Activated CD4-positive, alpha-beta memory T cell treated with anti-CD3 and anti-CD28 coated beads for 36 hours (primary cell): Measurements from ENCODE around the gene SLC25A10. TPM values are rescaled to one million over a fixed set of nuclear protein-coding genes. Genes with fewer than 3 reads are reported as not detected.

Experiments used
- CTCF ChIA-PET: fragments of 350-600 bp; sonication (Branson Sonifier 250); formaldehyde crosslinking; loops from one replicate; lab custom pipeline; 2021; ENCODE audit warnings: antibody characterized with exemption, inconsistent platforms; lab: Charles Lee
- POLR2A ChIA-PET: fragments of 350-600 bp; sonication (Branson Sonifier 250); formaldehyde crosslinking; loops from one replicate; lab custom pipeline; 2021; ENCODE audit warnings: antibody characterized with exemption; lab: Charles Lee
- DNase-seq: peaks from one replicate; pipeline ENCODE4 v3.0.0-alpha.2; 2020
- H3K27ac Mint-ChIP-seq: one replicate; pipeline ENCODE4 v1.8.0; 2021; ENCODE audit warnings: mixed read lengths
- H3K27me3 Mint-ChIP-seq: one replicate; pipeline ENCODE4 v1.8.0; 2021; ENCODE audit warnings: mixed read lengths
- H3K36me3 Mint-ChIP-seq: one replicate; pipeline ENCODE4 v1.8.0; 2021; ENCODE audit warnings: mixed read lengths
- H3K4me1 Mint-ChIP-seq: one replicate; pipeline ENCODE4 v1.8.0; 2021; ENCODE audit warnings: low read depth, mixed read lengths
- H3K4me3 Mint-ChIP-seq: one replicate; pipeline ENCODE4 v1.8.0; 2021; ENCODE audit warnings: mild to moderate bottlenecking, mixed read lengths
- H3K9me3 Mint-ChIP-seq: one replicate; pipeline ENCODE4 v1.8.0; 2021; ENCODE audit warnings: mixed read lengths
- intact Hi-C: fragments of 100-400 bp; cut with micrococcal nuclease; formaldehyde crosslinking; loops from one replicate; pipeline ENCODE4 v1.15.1; 2023
- total RNA-seq, 2 experiments: library from RNA; stranded (reverse); gene quantifications; one replicate each; pipeline ENCODE4 v1.2.3, GENCODE V29; 2021

Gene SLC25A10
- total RNA-seq, 2 experiments from 2014 or later = 25.1 to 25.7 TPM

DNA sequence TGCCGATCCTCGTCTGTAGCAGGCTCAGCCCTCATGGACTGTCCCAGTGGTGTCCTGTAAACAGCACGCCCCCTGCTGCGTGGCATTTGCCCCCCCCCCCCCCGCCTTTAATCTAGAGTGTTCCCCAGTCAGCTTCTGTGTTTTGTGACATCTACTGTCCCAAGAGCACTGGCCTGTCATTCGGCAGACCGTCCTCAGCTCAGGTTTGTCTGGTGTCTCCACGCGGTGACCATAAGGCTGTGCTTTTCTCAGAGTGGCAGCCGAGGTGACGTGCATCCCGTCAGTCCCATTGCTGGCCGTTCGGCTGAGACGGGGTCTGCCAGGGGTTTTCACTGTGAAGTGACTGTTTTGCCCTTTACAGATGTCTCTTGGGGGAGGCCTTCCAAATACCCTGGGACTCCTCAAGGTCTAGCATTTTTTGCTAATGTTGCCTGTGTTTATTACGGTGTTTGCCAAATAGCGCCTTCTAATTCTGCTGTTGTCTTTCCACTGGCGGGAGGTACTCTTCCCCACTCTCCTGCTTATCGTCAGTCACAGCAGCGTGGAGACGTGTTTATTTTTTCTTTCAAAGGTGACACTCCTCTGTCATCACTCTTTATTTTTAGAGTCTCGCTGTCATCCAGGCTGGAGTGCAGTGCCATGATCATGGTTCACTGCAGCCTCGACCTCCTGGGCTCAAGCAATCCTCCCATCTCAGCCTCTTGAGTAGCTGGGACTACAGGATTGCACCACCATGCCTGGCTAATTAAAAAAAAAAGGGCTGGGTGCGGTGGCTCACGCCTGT is 14.6 kb upstream of the SLC25A10 start:
- Mint-ChIP-seq H3K27me3 (no peaks in the 10 kb centered on the region), H3K36me3 (peaks cover 22% of the 10 kb centered on the region), H3K27ac (no peak overlapping the region), H3K9me3 (no peaks in the 10 kb centered on the region), H3K4me1 (peaks cover 22% of the 10 kb centered on the region), H3K4me3 (no peak overlapping the region)
- intact Hi-C loops = no loop called here
- DNase-seq = no peak
- ChIA-PET CTCF (no interaction called here), POLR2A (no interaction called here)

DNA sequence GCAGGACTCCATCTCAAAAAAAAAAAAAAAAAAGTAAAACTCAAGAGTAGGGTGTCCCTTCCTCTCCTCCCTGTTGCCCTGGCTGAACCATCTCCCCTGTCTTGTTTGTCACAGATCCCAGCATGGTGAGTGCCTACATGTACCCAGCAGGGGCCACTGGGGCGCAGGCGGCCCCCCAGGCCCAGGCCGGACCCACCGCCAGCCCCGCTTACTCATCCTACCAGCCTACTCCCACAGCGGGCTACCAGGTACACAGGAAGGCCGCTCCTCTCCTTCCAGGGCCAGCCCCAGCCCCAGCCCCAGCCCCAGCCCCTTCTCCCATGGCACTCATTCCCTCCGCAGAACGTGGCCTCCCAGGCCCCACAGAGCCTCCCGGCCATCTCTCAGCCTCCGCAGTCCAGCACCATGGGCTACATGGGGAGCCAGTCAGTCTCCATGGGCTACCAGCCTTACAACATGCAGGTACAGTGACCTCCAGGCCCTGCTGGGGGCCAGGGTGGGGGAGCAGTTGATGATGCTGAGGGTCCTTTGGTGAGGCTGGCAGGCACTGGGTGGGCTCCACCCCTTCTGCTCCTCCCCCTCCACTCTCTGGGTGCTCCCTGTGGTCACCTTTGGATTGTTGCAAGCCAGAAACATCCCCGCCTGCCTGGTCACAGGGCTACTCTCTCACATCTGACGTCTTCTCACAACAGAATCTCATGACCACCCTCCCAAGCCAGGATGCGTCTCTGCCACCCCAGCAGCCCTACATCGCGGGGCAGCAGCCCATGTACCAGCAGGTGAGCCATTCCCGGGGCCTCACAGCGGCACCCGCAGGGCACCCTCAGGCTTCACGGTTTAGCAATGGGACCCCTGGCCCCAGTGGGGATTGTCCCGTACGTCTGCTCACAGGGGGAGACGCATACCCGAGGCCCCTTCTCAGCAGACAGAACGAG is 11.5 kb upstream of the SLC25A10 start:
- ChIA-PET POLR2A (interaction anchor here (1.6 to 5.5 kb wide), 2 partner anchors 17 to 174 kb away, joined by 3 to 54 read pairs; partner anchors contain the start of genes ARL16 and HGS), CTCF (interaction anchor here (1.2 to 1.5 kb wide), 2 partner anchors 11 to 25 kb away, joined by 3 read pairs; no protein-coding TSS in a partner anchor)
- Mint-ChIP-seq H3K27me3 (no peaks in the 10 kb centered on the region), H3K4me1 (peaks cover 31% of the 10 kb centered on the region), H3K9me3 (no peaks in the 10 kb centered on the region), H3K27ac (no peak overlapping the region), H3K4me3 (no peak overlapping the region), H3K36me3 (peaks cover 33% of the 10 kb centered on the region)
- intact Hi-C loops = no loop called here
- no peak for DNase-seq

DNA sequence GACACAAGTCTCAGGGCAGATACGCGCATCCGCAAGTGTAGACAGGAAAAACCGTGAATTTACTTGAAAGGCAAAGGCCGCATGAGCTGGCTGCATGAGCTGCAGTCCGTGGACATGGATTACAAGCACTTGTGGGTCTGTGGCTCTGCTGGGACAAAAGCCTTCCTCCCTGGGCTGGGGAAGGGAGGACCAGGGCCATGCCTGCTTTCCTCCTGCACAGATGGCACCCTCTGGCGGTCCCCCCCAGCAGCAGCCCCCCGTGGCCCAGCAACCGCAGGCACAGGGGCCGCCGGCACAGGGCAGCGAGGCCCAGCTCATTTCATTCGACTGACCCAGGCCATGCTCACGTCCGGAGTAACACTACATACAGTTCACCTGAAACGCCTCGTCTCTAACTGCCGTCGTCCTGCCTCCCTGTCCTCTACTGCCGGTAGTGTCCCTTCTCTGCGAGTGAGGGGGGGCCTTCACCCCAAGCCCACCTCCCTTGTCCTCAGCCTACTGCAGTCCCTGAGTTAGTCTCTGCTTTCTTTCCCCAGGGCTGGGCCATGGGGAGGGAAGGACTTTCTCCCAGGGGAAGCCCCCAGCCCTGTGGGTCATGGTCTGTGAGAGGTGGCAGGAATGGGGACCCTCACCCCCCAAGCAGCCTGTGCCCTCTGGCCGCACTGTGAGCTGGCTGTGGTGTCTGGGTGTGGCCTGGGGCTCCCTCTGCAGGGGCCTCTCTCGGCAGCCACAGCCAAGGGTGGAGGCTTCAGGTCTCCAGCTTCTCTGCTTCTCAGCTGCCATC is 10.6 kb upstream of the SLC25A10 start:
- Mint-ChIP-seq H3K9me3 (no peaks in the 10 kb centered on the region), H3K4me1 (peaks cover 31% of the 10 kb centered on the region), H3K4me3 (peak overlapping the region; percentile 94), H3K36me3 (peaks cover 36% of the 10 kb centered on the region), H3K27ac (peak overlapping the region; percentile 92), H3K27me3 (no peaks in the 10 kb centered on the region)
- CTCF ChIA-PET = interaction anchor here (0.7 to 2.3 kb wide), 6 partner anchors 10 to 168 kb away, joined by 3 to 13 read pairs (median 3); partner anchors contain the start of genes ARL16 and HGS
- POLR2A ChIA-PET = interaction anchor here (0.7 to 5.5 kb wide), 5 partner anchors 8 to 173 kb away, joined by 3 to 54 read pairs (median 8); partner anchors contain the start of genes ARL16 and HGS
- intact Hi-C loops = loop anchor here (2.0 kb wide), 1 partner anchor 17 kb away; the partner anchor contains the start of gene HGS
- DNase-seq = peak; percentile 42

DNA sequence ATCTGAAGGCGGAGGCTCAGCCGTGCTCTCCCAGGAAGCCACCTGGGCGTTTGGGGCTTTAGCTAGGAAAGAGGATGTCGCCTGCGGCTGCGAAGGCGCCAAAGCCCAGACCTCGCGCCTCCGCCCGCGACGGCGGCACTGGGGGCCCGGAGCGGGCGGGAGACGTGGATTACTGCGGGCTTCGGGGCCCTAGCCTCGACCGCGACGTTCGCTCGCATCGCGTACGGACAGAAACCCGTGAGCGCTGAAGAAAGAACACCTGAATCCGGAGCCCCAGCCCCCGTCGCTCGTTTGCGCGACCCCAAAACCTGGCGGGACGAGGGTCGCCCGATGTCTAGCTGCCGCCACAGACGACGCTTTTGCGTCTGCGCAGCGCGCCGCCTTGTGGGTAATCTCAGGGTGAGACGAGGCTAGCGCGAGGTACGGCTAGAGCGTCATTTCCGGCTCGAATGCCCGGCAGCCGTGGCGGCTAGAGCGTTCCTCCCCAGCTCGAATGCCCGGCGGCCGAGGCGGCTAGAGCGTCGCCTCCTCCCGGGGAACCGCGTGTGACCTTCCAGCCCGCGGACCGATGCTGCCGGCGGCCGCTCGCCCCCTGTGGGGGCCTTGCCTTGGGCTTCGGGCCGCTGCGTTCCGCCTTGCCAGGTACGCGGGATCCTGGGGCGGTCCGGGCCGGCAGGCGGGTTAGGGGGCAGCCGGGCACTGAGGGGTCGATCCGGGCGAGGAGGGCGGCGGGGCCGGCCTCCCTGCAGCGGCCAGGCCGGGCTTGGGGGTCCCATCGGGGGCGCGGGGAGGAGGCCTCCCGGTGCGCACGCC is 8.9 kb upstream of the SLC25A10 start, which contains the start of gene MRPL12:
TSS of gene MRPL12 (plus strand) at position 434 of the 813 bp plus-strand sequence. CDS start at position 569, 135 bp downstream.
- H3K4me3 Mint-ChIP-seq = peak within 1 kb of the TSS; percentile 94
- peaks cover 40% of the 10 kb centered on the region for H3K36me3 Mint-ChIP-seq
- no peaks in the 10 kb centered on the region for H3K9me3 Mint-ChIP-seq
- peak; percentile 93 for DNase-seq
- ChIA-PET POLR2A (interaction anchor here (1.0 to 5.5 kb wide), 13 partner anchors 8 to 395 kb away, joined by 3 to 54 read pairs (median 4); partner anchors contain the start of genes ARL16, HGS, MCRIP1 and P4HB), CTCF (interaction anchor here (1.0 to 2.3 kb wide), 4 partner anchors 10 to 256 kb away, joined by 3 to 13 read pairs (median 6); partner anchors contain the start of genes ARL16 and HGS)
- no peaks in the 10 kb centered on the region for H3K27me3 Mint-ChIP-seq
- peak within 1 kb of the TSS; percentile 92 for H3K27ac Mint-ChIP-seq
- intact Hi-C loops = loop anchor here (1.0 to 2.0 kb wide), 2 partner anchors 9 to 18 kb away; partner anchors contain the start of genes HGS and SLC25A10
- H3K4me1 Mint-ChIP-seq = peaks cover 31% of the 10 kb centered on the region

DNA sequence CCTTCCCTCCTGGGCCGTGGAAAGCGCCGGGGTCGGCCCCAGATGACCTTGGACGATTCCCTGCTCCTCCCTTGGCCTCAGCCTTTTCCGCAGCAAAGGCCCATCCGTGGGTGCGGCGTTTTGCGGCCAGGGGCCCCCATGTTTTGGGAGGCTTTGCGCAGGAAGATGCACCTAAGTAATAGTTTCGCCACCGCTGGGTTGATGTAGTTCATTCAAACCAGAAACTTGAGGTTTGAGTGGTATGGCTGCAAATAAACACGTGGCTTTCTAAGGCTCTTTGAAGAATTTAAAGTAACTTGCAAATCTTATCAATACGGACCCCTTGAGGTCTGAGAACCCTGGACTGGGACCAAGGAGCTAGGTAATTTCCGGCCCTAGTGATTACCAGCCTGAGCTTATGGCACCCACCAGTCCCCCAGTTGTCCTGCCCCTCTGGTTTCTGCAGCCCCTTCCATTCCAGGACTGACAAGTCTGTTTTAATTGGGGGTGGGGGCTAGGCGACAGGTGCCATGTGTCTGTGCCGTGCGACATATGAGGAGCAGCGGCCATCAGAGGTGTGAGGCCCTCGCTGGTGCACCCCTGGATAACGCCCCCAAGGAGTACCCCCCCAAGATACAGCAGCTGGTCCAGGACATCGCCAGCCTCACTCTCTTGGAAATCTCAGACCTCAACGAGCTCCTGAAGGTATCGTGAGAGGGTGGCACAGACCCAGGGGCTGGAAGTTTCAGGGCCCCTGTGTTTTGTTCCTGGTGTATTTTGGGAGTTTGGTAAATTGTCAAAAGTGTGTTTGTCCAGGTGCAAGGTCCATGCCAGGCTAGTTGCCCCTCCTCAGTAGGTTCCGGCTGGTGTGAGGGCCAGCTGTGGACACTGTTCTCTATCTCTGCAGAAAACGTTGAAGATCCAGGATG is 8.1 kb upstream of the SLC25A10 start:
- Mint-ChIP-seq H3K4me3 (peak overlapping the region; percentile 79), H3K9me3 (no peaks in the 10 kb centered on the region), H3K27ac (peak overlapping the region; percentile 69), H3K36me3 (peaks cover 36% of the 10 kb centered on the region), H3K4me1 (peaks cover 27% of the 10 kb centered on the region), H3K27me3 (no peaks in the 10 kb centered on the region)
- POLR2A ChIA-PET = interaction anchor here (0.6 to 5.5 kb wide), 15 partner anchors 7 to 395 kb away, joined by 3 to 54 read pairs (median 4); partner anchors contain the start of genes ARL16, HGS, MCRIP1 and P4HB
- CTCF ChIA-PET = interaction anchor here (0.7 to 2.3 kb wide), 5 partner anchors 9 to 256 kb away, joined by 3 to 13 read pairs (median 4); partner anchors contain the start of genes ARL16 and HGS
- intact Hi-C loops = loop anchor here (1.0 to 2.0 kb wide), 2 partner anchors 8 to 19 kb away; partner anchors contain the start of genes HGS and SLC25A10
- peak; percentile 33 for DNase-seq

DNA sequence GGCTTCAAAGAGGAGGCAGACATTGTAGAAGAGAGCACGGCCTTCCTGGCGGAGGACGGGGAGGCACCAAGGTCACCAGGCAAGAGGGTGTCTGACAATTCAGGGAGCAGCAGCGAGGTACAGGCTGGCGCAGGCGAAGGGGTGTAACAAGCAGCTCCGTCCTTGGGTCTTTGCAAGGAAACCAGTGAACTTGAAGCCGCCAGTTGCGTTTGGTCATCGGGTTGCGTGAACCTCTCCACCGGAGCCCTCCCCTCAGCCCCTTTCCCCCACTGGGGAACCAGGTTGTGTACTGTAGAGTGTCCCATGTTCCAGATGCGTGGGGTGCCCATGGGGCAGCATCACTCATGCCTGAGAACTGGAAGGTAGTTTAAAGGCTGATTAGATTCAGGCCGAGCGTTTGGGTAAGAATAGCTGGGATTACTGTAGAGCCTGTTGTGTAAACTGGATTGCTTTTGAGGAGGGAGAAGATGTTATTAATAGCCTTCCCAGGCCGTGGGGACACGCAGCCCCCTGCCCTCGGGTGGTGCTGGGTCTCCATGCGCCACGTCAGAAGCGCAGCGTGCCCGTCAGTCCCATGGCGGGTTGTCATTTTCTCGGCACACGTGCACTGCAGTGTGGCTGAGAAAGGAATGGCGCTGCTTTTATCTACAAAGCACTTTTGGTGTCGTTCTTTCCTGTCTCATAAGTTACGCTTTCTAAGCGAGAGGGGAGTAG is 6.4 kb upstream of the SLC25A10 start:
- Mint-ChIP-seq H3K9me3 (no peaks in the 10 kb centered on the region), H3K4me1 (peaks cover 30% of the 10 kb centered on the region), H3K36me3 (peaks cover 33% of the 10 kb centered on the region), H3K4me3 (peak overlapping the region; percentile 39), H3K27me3 (no peaks in the 10 kb centered on the region), H3K27ac (peak overlapping the region; percentile 24)
- intact Hi-C loops = no loop called here
- DNase-seq = no peak
- POLR2A ChIA-PET = interaction anchor here (0.6 to 5.5 kb wide), 2 partner anchors 22 to 417 kb away, joined by 3 to 54 read pairs; partner anchors contain the start of genes ARL16 and HGS
- CTCF ChIA-PET = no interaction called here

DNA sequence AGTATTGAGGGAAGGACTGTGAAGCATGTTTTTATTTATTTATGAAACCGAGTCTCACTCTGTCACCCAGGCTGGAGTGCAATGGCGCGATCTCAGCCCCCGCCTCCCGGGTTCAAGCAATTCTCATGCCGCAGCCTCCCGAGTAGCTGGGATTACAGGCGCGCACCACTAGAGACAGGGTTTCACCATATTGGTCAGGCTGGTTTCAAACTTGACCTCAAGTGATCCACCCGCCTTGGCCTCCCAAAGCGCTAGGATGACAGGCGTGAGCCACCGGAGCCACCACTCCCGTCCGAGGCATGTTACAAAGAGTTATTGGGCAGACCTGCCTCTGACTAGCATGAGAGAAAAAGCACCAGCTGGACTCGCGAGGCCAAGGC is 5.9 kb upstream of the SLC25A10 start:
- ChIA-PET POLR2A (interaction anchor here (5.5 kb wide), 1 partner anchor 22 kb away, joined by 54 read pairs; the partner anchor contains the start of genes ARL16 and HGS), CTCF (no interaction called here)
- H3K27ac Mint-ChIP-seq = no peak overlapping the region
- no peak for DNase-seq
- intact Hi-C loops = no loop called here
- peaks cover 29% of the 10 kb centered on the region for H3K36me3 Mint-ChIP-seq
- peaks cover 30% of the 10 kb centered on the region for H3K4me1 Mint-ChIP-seq
- H3K4me3 Mint-ChIP-seq = no peak overlapping the region
- no peaks in the 10 kb centered on the region for H3K9me3 Mint-ChIP-seq
- H3K27me3 Mint-ChIP-seq = no peaks in the 10 kb centered on the region

DNA sequence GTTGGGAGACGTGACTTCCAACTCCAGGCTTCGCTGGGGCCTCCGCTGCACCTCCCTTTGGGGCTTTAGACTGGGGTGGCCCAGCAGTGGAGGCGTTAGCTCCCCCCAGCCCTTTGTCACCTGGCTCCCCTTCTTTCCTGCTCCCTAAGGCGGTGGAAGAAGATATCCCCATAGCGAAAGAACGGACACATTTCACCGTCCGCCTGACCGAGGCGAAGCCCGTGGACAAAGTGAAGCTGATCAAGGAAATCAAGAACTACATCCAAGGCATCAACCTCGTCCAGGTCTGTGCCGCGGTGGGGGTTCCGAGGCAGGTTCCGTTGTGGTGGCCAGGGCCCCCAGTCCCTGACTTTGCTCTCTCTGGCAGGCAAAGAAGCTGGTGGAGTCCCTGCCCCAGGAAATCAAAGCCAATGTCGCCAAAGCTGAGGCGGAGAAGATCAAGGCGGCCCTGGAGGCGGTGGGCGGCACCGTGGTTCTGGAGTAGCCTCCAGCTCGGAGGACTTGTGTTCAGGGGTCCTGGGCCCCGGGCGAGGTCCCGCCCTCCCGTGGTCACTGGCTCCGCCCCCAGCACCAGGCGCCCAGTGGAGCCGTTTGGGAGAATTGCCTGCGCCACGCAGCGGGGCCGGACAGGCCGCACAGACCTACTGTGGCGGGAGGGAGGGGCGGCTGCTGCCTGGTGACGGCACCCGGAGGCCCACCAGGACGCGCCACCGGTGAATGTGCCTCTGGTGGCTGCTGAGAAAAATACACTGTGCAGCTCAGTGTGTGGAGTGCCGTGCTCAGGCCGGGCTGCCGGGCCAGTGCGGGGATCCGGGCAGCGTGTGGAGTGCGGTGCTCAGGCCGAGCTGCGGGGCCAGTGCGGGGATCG is 5.1 kb upstream of the SLC25A10 start:
- peaks cover 26% of the 10 kb centered on the region for H3K36me3 Mint-ChIP-seq
- H3K9me3 Mint-ChIP-seq = no peaks in the 10 kb centered on the region
- H3K4me3 Mint-ChIP-seq = no peak overlapping the region
- H3K27ac Mint-ChIP-seq = no peak overlapping the region
- ChIA-PET POLR2A (no interaction called here), CTCF (no interaction called here)
- no peaks in the 10 kb centered on the region for H3K27me3 Mint-ChIP-seq
- H3K4me1 Mint-ChIP-seq = peaks cover 29% of the 10 kb centered on the region
- no peak for DNase-seq
- intact Hi-C loops = no loop called here
